ENCODE measurements around the gene RFX8.
A peak's percentile ranks its signal among the peaks of the same experiment; 100 is the strongest.

RFX8 gene

DNA sequence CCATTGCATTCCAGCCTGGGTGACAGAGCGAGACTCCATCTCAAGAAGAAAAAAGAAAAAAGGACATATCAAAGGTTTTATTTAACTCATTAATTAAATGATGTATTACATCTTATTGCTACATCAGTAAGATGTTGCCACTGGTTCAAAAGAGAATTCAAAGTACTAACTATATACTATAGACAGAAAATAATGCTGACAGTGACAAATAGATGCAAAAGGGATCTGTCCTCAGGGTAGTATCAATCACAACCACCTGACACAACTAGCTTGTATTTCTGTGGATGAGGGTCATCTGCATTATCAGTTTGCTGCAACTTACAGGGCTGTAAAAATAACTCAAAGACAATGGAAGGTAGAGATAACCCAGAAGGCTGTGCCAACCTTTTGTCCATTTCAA, 71.2 kb downstream of the RFX8 start:
- TF ChIP-seq EZH2phosphoT487 (IDR thresholded peaks at IDR 0.05; ENCODE audit: borderline replicate concordance, low read length) = no peak
- TF ChIP-seq, protein P1, sequence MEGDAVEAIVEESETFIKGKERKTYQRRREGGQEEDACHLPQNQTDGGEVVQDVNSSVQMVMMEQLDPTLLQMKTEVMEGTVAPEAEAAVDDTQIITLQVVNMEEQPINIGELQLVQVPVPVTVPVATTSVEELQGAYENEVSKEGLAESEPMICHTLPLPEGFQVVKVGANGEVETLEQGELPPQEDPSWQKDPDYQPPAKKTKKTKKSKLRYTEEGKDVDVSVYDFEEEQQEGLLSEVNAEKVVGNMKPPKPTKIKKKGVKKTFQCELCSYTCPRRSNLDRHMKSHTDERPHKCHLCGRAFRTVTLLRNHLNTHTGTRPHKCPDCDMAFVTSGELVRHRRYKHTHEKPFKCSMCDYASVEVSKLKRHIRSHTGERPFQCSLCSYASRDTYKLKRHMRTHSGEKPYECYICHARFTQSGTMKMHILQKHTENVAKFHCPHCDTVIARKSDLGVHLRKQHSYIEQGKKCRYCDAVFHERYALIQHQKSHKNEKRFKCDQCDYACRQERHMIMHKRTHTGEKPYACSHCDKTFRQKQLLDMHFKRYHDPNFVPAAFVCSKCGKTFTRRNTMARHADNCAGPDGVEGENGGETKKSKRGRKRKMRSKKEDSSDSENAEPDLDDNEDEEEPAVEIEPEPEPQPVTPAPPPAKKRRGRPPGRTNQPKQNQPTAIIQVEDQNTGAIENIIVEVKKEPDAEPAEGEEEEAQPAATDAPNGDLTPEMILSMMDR (IDR thresholded peaks at IDR 0.05; ENCODE audit: low read depth, low read length, poor library complexity, severe bottlenecking) = no peak
- Histone ChIP-seq H3K36me3 (ENCODE audit: control insufficient read depth, low read length) (no peaks in the 10 kb centered on the region), H3K4me1 (ENCODE audit: control insufficient read depth, low read length) (peaks cover 47% of the 10 kb centered on the region), H3K27ac (ENCODE audit: low read depth, low read length) (no peak overlapping the region), H3K4me2 (ENCODE audit: low read length) (no peak overlapping the region), H3K27me3 (ENCODE audit: control insufficient read depth, low read length) (peaks cover 25% of the 10 kb centered on the region), H4K20me1 (ENCODE audit: control insufficient read depth, insufficient read depth, low read depth, low read length) (no peaks in the 10 kb centered on the region), H3K79me2 (ENCODE audit: control insufficient read depth, low read length) (no peaks in the 10 kb centered on the region), H3K9me3 (ENCODE audit: control insufficient read depth, insufficient read depth, low read length) (no peaks in the 10 kb centered on the region), H3K9me2 (replicated peaks; ENCODE audit: control insufficient read depth, low read length) (no peaks in the 10 kb centered on the region), H3K4me3 (ENCODE audit: low read length) (no peak overlapping the region), H3F3A (ENCODE audit: control insufficient read depth, insufficient read depth) (no peaks in the 10 kb centered on the region)

DNA sequence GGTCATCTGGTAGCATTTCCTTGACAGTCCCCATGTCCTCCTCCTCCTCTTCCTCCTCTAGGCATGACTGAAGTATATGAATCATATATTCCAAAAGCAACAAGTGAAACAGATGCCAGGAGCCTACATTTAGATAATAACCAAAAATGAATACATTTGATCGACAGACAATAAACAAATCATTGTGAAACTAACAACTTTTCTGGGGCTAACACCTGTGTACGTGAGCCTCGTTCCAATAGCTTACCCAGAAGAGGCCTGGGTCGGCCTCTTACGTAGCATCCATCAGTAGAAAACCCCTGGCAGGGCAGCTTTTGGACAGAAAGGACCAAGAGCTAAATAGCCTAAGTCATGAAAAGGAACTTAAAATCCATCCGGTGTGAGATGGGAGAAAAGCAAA, 72.3 kb downstream of the RFX8 start:
- Histone ChIP-seq H3K36me3 (ENCODE audit: control insufficient read depth, low read length) (no peaks in the 10 kb centered on the region), H3K79me2 (ENCODE audit: control insufficient read depth, low read length) (no peaks in the 10 kb centered on the region), H3K27ac (ENCODE audit: low read depth, low read length) (no peak overlapping the region), H3K27me3 (ENCODE audit: control insufficient read depth, low read length) (peaks cover 25% of the 10 kb centered on the region), H4K20me1 (ENCODE audit: control insufficient read depth, insufficient read depth, low read depth, low read length) (no peaks in the 10 kb centered on the region), H3K9me3 (ENCODE audit: control insufficient read depth, insufficient read depth, low read length) (no peaks in the 10 kb centered on the region), H3K4me2 (ENCODE audit: low read length) (no peak overlapping the region), H3K4me1 (ENCODE audit: control insufficient read depth, low read length) (peaks cover 47% of the 10 kb centered on the region), H3K9me2 (replicated peaks; ENCODE audit: control insufficient read depth, low read length) (no peaks in the 10 kb centered on the region), H3F3A (ENCODE audit: control insufficient read depth, insufficient read depth) (no peaks in the 10 kb centered on the region), H3K4me3 (ENCODE audit: low read length) (no peak overlapping the region)
- no peak for TF ChIP-seq EZH2phosphoT487 (IDR thresholded peaks at IDR 0.05; ENCODE audit: borderline replicate concordance, low read length)

DNA sequence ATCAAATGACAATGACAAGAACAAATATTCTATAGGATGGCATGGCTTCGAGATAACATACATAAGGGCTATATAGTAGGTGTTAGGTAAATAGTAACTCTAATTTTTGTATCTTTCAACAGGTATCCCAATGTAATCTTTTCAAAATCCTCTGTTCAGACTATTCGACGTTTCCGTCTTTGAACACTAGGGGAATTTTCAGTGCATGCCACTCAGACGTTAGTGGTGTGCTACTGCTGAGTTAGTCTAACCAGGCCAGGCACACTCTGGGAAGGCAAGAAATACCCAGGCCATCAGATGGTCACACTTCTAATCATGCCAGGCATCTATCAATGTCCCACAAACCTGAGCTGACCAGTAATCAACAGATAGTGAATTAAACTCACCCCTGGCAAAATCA, 73.0 kb downstream of the RFX8 start:
- peaks cover 25% of the 10 kb centered on the region for H3K27me3 ChIP-seq (ENCODE audit: control insufficient read depth, low read length)
- no peaks in the 10 kb centered on the region for H3K36me3 ChIP-seq (ENCODE audit: control insufficient read depth, low read length)
- no peaks in the 10 kb centered on the region for H4K20me1 ChIP-seq (ENCODE audit: control insufficient read depth, insufficient read depth, low read depth, low read length)
- H3F3A ChIP-seq (ENCODE audit: control insufficient read depth, insufficient read depth) = no peaks in the 10 kb centered on the region
- TF ChIP-seq, protein P1 (IDR thresholded peaks at IDR 0.05; ENCODE audit: low read depth, low read length, poor library complexity, severe bottlenecking) = peak; percentile 46
- TF ChIP-seq EZH2phosphoT487 (IDR thresholded peaks at IDR 0.05; ENCODE audit: borderline replicate concordance, low read length) = no peak
- H3K4me2 ChIP-seq (ENCODE audit: low read length) = no peak overlapping the region
- no peak overlapping the region for H3K27ac ChIP-seq (ENCODE audit: low read depth, low read length)
- H3K4me3 ChIP-seq (ENCODE audit: low read length) = no peak overlapping the region
- no peaks in the 10 kb centered on the region for H3K9me3 ChIP-seq (ENCODE audit: control insufficient read depth, insufficient read depth, low read length)
- peaks cover 47% of the 10 kb centered on the region for H3K4me1 ChIP-seq (ENCODE audit: control insufficient read depth, low read length)
- no peaks in the 10 kb centered on the region for H3K79me2 ChIP-seq (ENCODE audit: control insufficient read depth, low read length)
- H3K9me2 ChIP-seq (replicated peaks; ENCODE audit: control insufficient read depth, low read length) = no peaks in the 10 kb centered on the region

DNA sequence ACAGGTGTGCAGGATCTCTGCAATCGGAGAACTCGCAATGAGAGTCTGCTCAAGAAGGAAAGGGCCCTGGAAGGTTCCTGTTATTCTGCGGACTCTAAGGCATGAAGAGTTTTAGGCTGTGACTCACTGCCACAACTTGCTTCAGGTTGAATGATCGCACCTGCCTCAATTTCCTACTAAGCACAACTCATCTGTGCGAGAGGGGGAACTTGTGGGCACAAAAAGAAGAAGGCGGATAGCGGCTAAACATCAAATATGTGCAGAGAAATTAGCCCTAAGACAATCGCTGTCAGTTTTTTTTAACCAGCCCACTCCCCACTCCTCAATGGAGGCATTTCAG, 73.6 kb downstream of the RFX8 start:
- no peaks in the 10 kb centered on the region for H3K9me2 ChIP-seq (replicated peaks; ENCODE audit: control insufficient read depth, low read length)
- H3K9me3 ChIP-seq (ENCODE audit: control insufficient read depth, insufficient read depth, low read length) = no peaks in the 10 kb centered on the region
- no peak overlapping the region for H3K4me3 ChIP-seq (ENCODE audit: low read length)
- no peaks in the 10 kb centered on the region for H3F3A ChIP-seq (ENCODE audit: control insufficient read depth, insufficient read depth)
- no peaks in the 10 kb centered on the region for H3K79me2 ChIP-seq (ENCODE audit: control insufficient read depth, low read length)
- H3K4me2 ChIP-seq (ENCODE audit: low read length) = peak overlapping the region; percentile 23; the same call in 1 of the 2 replicates
- no peaks in the 10 kb centered on the region for H3K36me3 ChIP-seq (ENCODE audit: control insufficient read depth, low read length)
- H3K27me3 ChIP-seq (ENCODE audit: control insufficient read depth, low read length) = peaks cover 26% of the 10 kb centered on the region
- TF ChIP-seq, protein P1 (IDR thresholded peaks at IDR 0.05; ENCODE audit: low read depth, low read length, poor library complexity, severe bottlenecking) = no peak
- TF ChIP-seq EZH2phosphoT487 (IDR thresholded peaks at IDR 0.05; ENCODE audit: borderline replicate concordance, low read length) = no peak
- no peaks in the 10 kb centered on the region for H4K20me1 ChIP-seq (ENCODE audit: control insufficient read depth, insufficient read depth, low read depth, low read length)
- H3K27ac ChIP-seq (ENCODE audit: low read depth, low read length) = no peak overlapping the region
- peaks cover 47% of the 10 kb centered on the region for H3K4me1 ChIP-seq (ENCODE audit: control insufficient read depth, low read length)

Measured in DOHH2 (cell line).